Smooth muscle cell of the brain vasculature (primary cell): ENCODE measurements around the gene DCN.

Experiments
- DNase-seq: peaks from one replicate; pipeline ENCODE4 v3.0.0-alpha.2; 2012; ENCODE audit warnings: low read depth, low spot score

Gene DCN

GRCh38 chr12:91188778-91189177 lies 6.2 kb upstream of the DCN start:
- no peak for DNase-seq

GRCh38 chr12:91186156-91186555 lies 3.5 kb upstream of the DCN start:
- DNase-seq, result no peak

- DNase-seq, result no peak
These were observed 2.8 kb upstream of the DCN start for GRCh38 chr12:91185421-91185820.

GRCh38 chr12:91183551-91183950 lies 934 bp upstream of the DCN start:
- no peak for DNase-seq

- DNase-seq, result no peak
These were observed 1.8 kb downstream of the DCN start for GRCh38 chr12:91180582-91181395.

GRCh38 chr12:91179966-91180561 lies 2.6 kb downstream of the DCN start:
- no peak for DNase-seq

GRCh38 chr12:91179315-91179714 lies 3.3 kb downstream of the DCN start:
- no peak for DNase-seq

- no peak for DNase-seq
These were observed 3.8 kb downstream of the DCN start for GRCh38 chr12:91178781-91179180.

- no peak for DNase-seq
These were observed 4.5 kb downstream of the DCN start for GRCh38 chr12:91178139-91178561.

GRCh38 chr12:91177381-91177780 lies 5.2 kb downstream of the DCN start:
- DNase-seq, result no peak

- no peak for DNase-seq
These were observed 5.7 kb downstream of the DCN start for GRCh38 chr12:91176915-91177314.

- DNase-seq, result no peak
These were observed 6.3 kb downstream of the DCN start for GRCh38 chr12:91176358-91176757.

- DNase-seq, result no peak
These were observed 9.5 kb downstream of the DCN start for GRCh38 chr12:91173124-91173523.

GRCh38 chr12:91172096-91172495 lies 10.5 kb downstream of the DCN start:
- DNase-seq, result no peak

GRCh38 chr12:91171476-91171875 lies 11.1 kb downstream of the DCN start:
- no peak for DNase-seq

GRCh38 chr12:91163116-91163515 lies 19.5 kb downstream of the DCN start:
- DNase-seq, result no peak

- DNase-seq, result no peak
These were observed 21.6 kb downstream of the DCN start for GRCh38 chr12:91161009-91161408.

- no peak for DNase-seq
These were observed 26.6 kb downstream of the DCN start for GRCh38 chr12:91155990-91156389.

GRCh38 chr12:91154131-91154530 lies 28.5 kb downstream of the DCN start:
- DNase-seq, result no peak

- no peak for DNase-seq
These were observed 38.6 kb downstream of the DCN start for GRCh38 chr12:91144053-91144452.

GRCh38 chr12:91143206-91143605 lies 39.4 kb downstream of the DCN start:
- DNase-seq, result no peak

GRCh38 chr12:91142221-91142631 lies 40.4 kb downstream of the DCN start:
- no peak for DNase-seq
